Stimulated activated CD4-positive, alpha-beta T cell treated with anti-CD3 and anti-CD28 coated beads, Interleukin-4, amount 100 ng/mL, for 48 hours (primary cell): ENCODE measurements around the gene NOC3L.

Experiments
- DNase-seq, 2 donors: peaks; one replicate each; pipeline ENCODE4 v3.0.0-alpha.2; 2020; ENCODE audit warnings: low read depth in 2 of 2

NOC3L gene

DNA sequence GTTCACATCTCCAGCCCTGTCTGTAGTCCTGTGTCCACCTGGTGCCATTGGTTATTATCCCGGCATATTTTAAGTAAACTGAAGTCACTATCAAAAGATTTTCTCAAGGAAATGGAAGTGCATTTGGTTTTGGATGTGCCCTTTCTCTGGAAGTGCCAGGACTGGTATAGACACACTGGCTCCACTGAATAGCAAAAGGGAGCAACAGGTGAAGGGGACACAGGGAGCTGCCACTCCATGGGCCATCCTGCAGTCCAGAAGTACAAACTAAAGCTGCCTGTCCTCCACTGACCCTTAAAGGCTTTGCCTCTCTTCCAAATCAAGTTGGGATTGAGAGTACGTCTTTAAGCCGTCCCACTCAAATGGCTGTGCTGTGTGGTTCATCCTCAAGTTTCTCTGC, 62.7 kb downstream of the NOC3L start:
- no peak for DNase-seq

GRCh38 chr10:94299417-94299816, 63.3 kb downstream of the NOC3L start:
- peak; percentile 3 to 15 for DNase-seq

DNA sequence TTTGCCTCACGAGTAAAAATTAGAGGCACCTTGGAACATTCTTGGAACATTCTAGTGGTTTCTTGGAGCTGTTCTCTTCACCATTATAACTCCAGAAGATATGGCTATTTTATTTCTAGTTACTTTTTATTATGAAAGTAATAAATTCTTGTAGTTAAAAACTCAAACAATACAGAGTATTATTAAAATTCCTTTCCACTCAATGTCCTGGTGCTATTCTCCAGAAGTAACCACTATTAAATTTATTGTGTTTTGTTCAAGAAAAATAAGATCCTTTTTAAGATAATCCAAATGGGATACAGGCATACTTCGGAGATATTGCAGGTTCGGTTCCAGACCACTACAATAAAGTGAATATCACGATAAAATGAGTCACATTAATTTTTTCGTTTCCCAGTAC, 68.6 kb downstream of the NOC3L start:
- no peak for DNase-seq

DNA sequence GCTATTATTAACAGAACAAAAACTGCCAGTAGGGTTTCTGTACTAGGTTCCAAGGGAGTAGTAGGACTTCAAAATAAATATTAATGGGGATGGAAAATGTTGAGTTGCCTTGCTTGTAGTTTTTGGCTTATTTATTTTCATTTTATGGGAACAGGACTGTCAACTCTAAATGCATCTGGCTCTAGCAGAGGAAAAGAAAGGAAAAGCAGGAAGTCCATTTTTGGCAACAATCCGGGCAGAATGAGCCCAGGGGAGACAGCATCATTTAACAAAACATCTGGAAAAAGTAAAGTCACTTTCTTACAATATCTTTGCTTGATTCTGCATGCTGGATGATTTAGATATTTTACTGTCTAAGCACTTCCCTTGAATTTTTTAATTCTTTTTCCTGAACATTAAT, 69.4 kb downstream of the NOC3L start:
- DNase-seq = no peak

GRCh38 chr10:94292434-94293090, 70.2 kb downstream of the NOC3L start:
- DNase-seq = no peak

- no peak for DNase-seq
Measured at GRCh38 chr10:94288361-94289101, 74.2 kb downstream of the NOC3L start.

DNA sequence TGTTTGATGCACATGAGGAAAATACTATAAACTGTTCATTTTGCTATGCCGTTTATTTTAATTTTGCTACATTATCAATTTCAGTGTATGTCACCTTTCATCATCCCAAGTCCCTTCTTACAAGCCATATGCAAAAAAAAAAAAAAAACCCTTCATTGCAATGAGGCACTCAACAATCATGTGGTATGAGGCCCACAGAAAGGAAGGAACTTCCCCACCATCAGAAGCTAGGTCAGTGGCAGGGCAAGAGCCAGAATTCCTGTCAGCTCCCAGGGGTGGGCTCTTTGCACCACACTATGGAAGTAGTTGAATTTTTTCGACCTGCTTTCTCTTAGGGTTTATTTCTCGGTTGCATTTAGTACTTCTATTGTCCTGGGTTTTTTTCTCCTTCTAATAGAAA, 75.4 kb downstream of the NOC3L start:
- DNase-seq = no peak

- DNase-seq = no peak
Measured at GRCh38 chr10:94286901-94287300, 75.8 kb downstream of the NOC3L start.

DNA sequence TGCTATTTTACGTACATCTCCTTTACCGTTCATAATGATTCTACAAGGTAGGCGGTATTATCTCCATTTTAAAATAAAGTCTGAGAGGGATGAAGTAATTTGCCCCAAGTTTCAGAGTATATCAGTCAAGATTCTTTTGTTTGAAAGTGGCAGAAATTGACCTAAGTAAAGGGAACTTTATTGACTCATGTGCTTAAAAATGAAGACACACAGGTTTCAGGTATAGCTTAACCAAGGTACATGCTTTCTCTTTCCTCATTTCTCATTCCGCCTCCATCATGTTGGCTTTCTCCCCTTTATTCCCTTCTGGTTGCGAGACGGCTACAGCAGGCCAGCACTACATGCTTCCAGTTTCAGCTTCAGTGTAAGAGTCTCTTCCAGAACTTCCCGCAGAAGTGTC, 77.5 kb downstream of the NOC3L start:
- no peak for DNase-seq
